ENCODE measurements around the gene DPEP1.
"Not testable (repeated sequence)": the region's sequence is repeated elsewhere in the genome, so short reads cannot be mapped to it uniquely, and the experiment has no call there.

DPEP1 gene

DNA sequence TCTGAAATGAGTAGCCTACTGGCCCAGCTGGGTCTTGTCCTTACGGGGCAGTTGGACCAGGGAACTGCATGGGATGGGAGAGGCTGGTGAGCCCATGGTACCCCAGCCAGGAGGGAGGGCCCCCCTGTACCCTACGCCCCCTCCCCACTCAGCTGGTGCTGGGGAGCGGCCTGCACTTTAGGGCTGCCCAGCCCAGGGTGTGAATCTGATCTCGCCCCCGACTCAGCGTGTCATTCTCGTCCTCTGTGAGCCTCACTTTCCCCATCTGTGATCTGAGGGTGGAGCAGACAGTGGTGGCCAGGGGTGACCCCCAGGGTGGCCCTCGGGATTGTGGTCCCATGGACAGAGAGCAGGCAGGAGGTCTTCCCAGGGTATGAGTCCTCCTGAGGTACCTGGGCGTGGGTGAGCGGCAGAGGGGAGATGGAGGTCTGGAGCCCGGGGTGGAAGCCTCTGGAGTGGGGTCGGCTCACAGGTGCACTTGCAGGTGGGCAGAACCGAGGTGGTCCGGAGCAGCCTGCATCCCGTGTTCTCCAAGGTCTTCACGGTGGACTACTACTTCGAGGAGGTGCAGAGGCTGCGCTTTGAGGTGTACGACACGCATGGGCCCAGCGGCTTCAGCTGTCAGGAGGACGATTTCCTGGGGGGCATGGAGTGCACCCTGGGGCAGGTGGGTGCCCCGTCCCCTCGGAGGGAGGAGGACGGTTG is 36.2 kb upstream of the DPEP1 start:
- DNase-seq = no peak

GRCh38 chr16:89579351-89579750 is 34.1 kb upstream of the DPEP1 start:
- no peak for DNase-seq

- DNase-seq = no peak
These were observed 32.3 kb upstream of the DPEP1 start for GRCh38 chr16:89581045-89581695.

GRCh38 chr16:89581861-89582563 is 31.4 kb upstream of the DPEP1 start:
- DNase-seq = no peak

- no peak for DNase-seq
These were observed 30.7 kb upstream of the DPEP1 start for GRCh38 chr16:89582614-89583196.

DNA sequence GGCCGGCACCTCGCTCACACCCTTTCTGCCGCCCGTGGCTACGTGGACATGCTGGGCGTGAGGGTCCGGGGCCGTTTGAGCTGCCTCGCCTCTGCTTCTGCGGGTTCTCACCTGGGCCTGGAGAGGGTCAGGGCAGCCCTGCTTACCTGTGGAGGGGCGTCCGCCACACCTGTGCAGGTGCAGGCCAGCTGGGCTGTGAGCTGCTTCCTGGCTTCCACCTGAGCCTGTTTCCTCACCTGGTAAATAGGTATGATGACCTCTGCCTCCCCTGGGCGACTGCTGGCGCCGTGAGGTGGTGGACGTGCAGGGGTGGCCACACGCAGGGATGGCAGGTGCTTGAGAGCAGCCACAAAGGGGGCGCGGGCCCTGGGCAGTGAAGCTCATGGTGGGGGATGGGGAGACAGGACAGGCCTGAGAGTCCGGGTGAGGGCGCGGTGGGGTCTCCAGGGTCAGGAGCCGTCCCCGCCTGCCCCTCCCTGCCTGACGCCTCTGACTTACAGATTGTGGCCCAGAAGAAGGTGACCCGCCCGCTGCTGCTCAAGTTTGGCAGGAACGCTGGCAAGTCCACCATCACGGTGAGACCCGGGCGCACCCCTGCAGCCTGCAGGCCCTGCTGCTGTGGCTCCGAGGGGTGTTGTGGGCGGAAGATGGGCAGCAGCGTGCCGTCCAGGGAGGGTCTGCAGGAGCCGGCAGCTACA is 30.1 kb upstream of the DPEP1 start:
- no peak for DNase-seq

DNA sequence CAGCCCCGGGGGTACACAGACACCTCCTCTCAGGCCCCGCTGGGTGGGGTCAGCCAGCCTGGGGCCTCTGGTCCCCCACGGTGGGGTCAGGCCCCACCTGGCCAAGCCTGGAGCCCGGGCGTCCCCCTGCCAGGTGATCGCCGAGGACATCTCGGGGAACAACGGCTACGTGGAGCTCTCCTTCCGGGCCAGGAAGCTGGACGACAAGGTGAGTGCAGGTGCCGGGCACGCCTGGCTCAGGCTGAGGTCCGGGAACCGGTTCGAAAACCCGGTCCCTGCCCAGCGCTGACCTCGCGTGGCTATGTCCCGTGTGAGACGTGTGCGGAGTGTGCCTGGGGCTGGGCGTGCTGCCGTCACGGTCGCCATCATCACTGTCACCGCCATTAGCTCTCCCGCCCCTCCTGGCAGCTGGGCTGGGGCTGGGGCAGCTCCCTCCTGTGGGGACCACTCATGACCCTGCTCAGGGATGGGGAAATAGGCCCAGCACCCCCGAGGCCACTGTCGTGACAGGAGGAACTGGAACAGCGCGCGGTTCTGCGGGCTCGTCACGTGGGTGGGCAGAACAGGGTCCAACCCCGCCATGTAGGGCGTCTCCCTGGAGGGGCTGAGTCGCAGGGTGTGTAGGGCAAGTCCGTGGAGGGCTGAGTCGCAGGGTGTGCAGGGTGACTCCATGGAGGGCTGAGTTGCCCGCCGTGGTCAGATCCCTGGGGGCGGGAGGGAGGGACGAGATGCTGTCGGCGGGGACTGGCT is 29.4 kb upstream of the DPEP1 start:
- DNase-seq = no peak

- no peak for DNase-seq
These were observed 28.5 kb upstream of the DPEP1 start for GRCh38 chr16:89584768-89585549.

GRCh38 chr16:89586218-89586617 is 27.2 kb upstream of the DPEP1 start:
- no peak for DNase-seq

DNA sequence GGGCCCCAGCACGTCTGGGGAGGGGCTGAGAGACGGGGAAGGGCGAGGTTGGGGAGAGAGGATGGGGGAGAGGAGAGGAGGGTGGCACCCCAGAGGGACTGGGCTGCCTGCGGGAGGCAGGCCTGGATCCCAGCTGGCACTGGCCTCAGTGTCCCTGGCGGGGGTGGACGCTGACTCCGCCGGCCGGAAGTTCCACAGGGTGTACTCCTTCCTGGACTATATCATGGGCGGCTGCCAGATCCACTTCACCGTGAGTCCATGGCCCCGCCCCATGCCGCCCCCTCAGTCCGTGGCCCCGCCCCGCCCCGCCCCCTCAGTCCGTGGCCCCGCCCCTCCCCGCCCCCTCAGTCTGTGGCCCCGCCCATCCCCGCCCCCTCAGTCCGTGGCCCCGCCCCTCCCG is 26.6 kb upstream of the DPEP1 start:
- DNase-seq = no peak

DNA sequence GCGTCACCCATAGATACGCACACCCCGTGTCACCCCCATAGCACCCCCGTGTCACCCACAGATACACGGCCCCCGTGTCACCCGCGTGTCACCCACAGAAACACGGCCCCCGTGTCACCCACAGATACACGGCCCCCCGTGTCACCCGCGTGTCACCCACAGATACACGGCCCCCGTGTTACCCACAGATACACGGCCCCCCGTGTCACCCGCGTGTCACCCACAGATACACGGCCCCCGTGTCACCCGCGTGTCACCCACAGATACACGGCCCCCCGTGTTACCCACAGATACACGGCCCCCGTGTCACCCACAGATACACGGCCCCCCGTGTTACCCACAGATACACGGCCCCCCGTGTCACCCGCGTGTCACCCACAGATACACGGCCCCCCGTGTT is 25.8 kb upstream of the DPEP1 start:
- DNase-seq = not testable (repeated sequence)

- no peak for DNase-seq
These were observed 24.9 kb upstream of the DPEP1 start for GRCh38 chr16:89588413-89589109.

GRCh38 chr16:89589241-89589926 is 24.1 kb upstream of the DPEP1 start:
- no peak for DNase-seq

GRCh38 chr16:89593841-89594240 is 19.6 kb upstream of the DPEP1 start:
- no peak for DNase-seq

GRCh38 chr16:89595330-89596060 is 17.9 kb upstream of the DPEP1 start:
- no peak for DNase-seq

GRCh38 chr16:89596061-89596689 is 17.3 kb upstream of the DPEP1 start:
- no peak for DNase-seq

DNA sequence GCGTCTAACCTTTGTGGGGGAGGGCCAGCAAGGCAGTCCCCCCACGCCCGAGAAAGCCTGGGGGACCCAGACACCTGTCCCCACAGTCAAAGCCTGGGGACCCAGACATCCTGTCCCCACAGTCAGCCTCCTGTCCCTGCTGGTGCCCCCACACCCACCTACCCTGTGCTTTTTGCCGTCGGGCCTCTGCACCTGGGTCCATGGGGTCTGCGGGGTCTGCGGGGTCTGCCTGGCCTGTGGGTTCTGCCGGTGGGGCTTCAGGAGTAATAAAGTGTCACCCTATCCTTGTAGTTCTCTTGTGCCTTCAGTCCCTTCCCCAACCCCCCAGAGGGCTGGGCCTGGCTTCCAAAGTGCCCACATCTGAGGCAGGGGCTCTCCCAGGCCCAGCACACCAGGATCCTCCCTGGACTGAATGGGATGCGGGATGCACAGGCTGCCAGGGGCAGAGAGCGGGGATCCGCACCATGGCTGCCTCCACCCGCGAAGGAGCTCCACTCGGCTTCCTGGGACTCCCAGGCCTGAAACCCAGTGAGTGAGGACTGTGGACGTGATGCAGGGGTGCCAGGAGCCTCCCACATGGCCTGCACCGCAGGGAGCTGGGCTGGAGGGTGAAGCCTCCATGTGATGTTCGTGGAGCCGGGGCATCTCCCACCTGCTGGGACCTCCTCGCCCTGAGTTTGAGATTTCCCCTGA is 16.3 kb upstream of the DPEP1 start:
- DNase-seq = no peak

DNA sequence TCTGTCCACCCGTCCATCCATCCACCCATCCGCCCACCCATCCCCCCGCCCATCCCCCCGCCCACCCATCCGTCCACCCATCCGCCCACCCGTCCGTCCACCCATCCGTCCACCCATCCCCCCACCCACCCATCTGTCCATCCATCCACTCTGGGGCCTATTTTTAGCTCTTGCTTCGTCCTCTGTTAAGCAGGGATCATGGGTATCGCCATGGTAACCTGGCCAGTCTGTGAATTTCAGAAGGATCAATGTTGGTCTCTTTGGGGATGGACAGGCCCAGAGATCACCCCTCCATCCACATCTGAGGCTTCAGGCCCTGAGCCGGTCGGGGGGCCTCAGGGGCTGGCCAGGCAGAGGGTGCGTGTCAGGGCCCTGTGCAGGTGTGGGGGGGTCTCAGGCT is 15.2 kb upstream of the DPEP1 start:
- DNase-seq = no peak
